GM23338 (cell line): Measurements from ENCODE around the gene DNAJC13. TPM values are rescaled to one million over a fixed set of nuclear protein-coding genes. Genes with fewer than 3 reads are reported as not detected.

Source experiments
- ATAC-seq: fragments of 200-7000 bp; cut with Tn5 transposase; 3 replicates; pipeline ENCODE4 v1.9.1; 2020
- DNase-seq: peaks from one replicate; pipeline ENCODE4 v3.0.0-alpha.2; 2015; ENCODE audit warnings: low spot score
- H2AFZ ChIP-seq: fragments of 200-600 bp; sonication (generic); 2 replicates; pipeline ENCODE4 v1.8.0; 2016; ENCODE audit warnings: antibody characterized with exemption, mild to moderate bottlenecking, moderate library complexity
- H3F3A ChIP-seq: fragments of 200-600 bp; sonication (generic); replicated peaks from 2 replicates; pipeline ENCODE4 v1.8.0; 2017; ENCODE audit warnings: antibody characterized with exemption, mixed run types, low read depth
- H3K27ac ChIP-seq: fragments of 200-600 bp; sonication (generic); 2 replicates; pipeline ENCODE4 v1.6.1; 2016; ENCODE audit warnings: low read depth
- H3K27me3 ChIP-seq: fragments of 200-600 bp; sonication (generic); 2 replicates; pipeline ENCODE4 v1.8.0; 2016; ENCODE audit warnings: mild to moderate bottlenecking, mixed run types, moderate library complexity; ENCODE audit not compliant: insufficient read depth
- H3K36me3 ChIP-seq: fragments of 200-600 bp; sonication (generic); 2 replicates; pipeline ENCODE4 v1.8.0; 2016; ENCODE audit warnings: mild to moderate bottlenecking; ENCODE audit not compliant: insufficient read depth
- H3K4me1 ChIP-seq: fragments of 200-600 bp; sonication (generic); 2 replicates; pipeline ENCODE4 v1.8.0; 2016; ENCODE audit warnings: mild to moderate bottlenecking, moderate library complexity; ENCODE audit not compliant: insufficient read depth
- H3K4me2 ChIP-seq: fragments of 200-600 bp; sonication (generic); 2 replicates; pipeline ENCODE4 v1.7.1; 2017; ENCODE audit warnings: mixed run types
- H3K4me3 ChIP-seq: fragments of 200-600 bp; sonication (generic); 2 replicates; pipeline ENCODE4 v1.6.1; 2016; ENCODE audit warnings: mixed run types
- H3K79me2 ChIP-seq: fragments of 200-600 bp; sonication (generic); replicated peaks from 2 replicates; pipeline ENCODE4 v1.8.0; 2017; ENCODE audit warnings: mild to moderate bottlenecking; ENCODE audit not compliant: insufficient read depth
- H3K9me2 ChIP-seq: fragments of 200-600 bp; sonication (generic); 2 replicates; pipeline ENCODE4 v1.8.0; 2017; ENCODE audit not compliant: insufficient read depth
- H4K20me1 ChIP-seq: fragments of 200-600 bp; sonication (generic); replicated peaks from 2 replicates; pipeline ENCODE4 v1.8.0; 2017; ENCODE audit warnings: mild to moderate bottlenecking; ENCODE audit not compliant: insufficient read depth
- H3K27ac Mint-ChIP-seq: 2 replicates; pipeline ENCODE4 v1.8.0; 2020; ENCODE audit warnings: inconsistent platforms, mild to moderate bottlenecking, moderate library complexity, mixed read lengths
- H3K27me3 Mint-ChIP-seq: 3 replicates; pipeline ENCODE4 v1.8.0; 2022; ENCODE audit warnings: low read depth, mild to moderate bottlenecking, moderate library complexity, mixed read lengths, inconsistent platforms; ENCODE audit not compliant: insufficient read depth, poor library complexity
- H3K36me3 Mint-ChIP-seq: 3 replicates; pipeline ENCODE4 v1.8.0; 2021; ENCODE audit warnings: low read depth, mild to moderate bottlenecking, inconsistent platforms, moderate library complexity, mixed read lengths
- H3K4me1 Mint-ChIP-seq: 3 replicates; pipeline ENCODE4 v1.8.0; 2020; ENCODE audit warnings: mild to moderate bottlenecking, inconsistent platforms, mixed read lengths
- H3K4me3 Mint-ChIP-seq: 3 replicates; pipeline ENCODE4 v1.8.0; 2021; ENCODE audit warnings: moderate library complexity, mild to moderate bottlenecking, inconsistent platforms, mixed read lengths
- H3K9me3 Mint-ChIP-seq: 3 replicates; pipeline ENCODE4 v1.8.0; 2020; ENCODE audit warnings: moderate library complexity, mild to moderate bottlenecking, inconsistent platforms, mixed read lengths
- CREB1 ChIP-seq: fragments of 250-450 bp; sonication (Bioruptor Pico); IDR thresholded peaks from 2 replicates; pipeline ENCODE4 v1.5.0; 2020; ENCODE audit warnings: low read depth, mild to moderate bottlenecking, moderate library complexity
- CTCF ChIP-seq, 2 experiments: fragments of 200-600 bp in 1 of 2; sonication (generic) in 1 of 2; conservative IDR thresholded peaks; 2 replicates each; pipeline versions ENCODE4 v1.5.1 to v1.6.1; 2016 to 2017; ENCODE audit warnings: antibody characterized with exemption in 2 of 2, low read depth in 2 of 2, mild to moderate bottlenecking in 2 of 2, moderate library complexity in 1 of 2
- ETS1 ChIP-seq: IDR thresholded peaks from 2 replicates; pipeline ENCODE4 v1.6.1; 2016; ENCODE audit warnings: antibody characterized with exemption
- EZH2 ChIP-seq: fragments of 200-600 bp; sonication (generic); IDR thresholded peaks from one replicate; pipeline ENCODE4 v1.8.0; 2017; ENCODE audit warnings: antibody characterized with exemption, mild to moderate bottlenecking, low read depth; ENCODE audit not compliant: unreplicated experiment
- EZH2phosphoT487 ChIP-seq: fragments of 200-600 bp; sonication (generic); IDR thresholded peaks from one replicate; pipeline ENCODE4 v1.8.1; 2018; ENCODE audit warnings: antibody characterized with exemption; ENCODE audit not compliant: unreplicated experiment
- JUNB ChIP-seq: IDR thresholded peaks from one replicate; pipeline ENCODE4 v1.6.1; 2016; ENCODE audit warnings: antibody characterized with exemption; ENCODE audit not compliant: unreplicated experiment
- NANOG ChIP-seq: IDR thresholded peaks from 2 replicates; pipeline ENCODE4 v1.6.1; 2016; ENCODE audit warnings: antibody characterized with exemption, borderline replicate concordance
- POLR2AphosphoS5 ChIP-seq: IDR thresholded peaks from 2 replicates; pipeline ENCODE4 v1.6.1; 2016; ENCODE audit warnings: antibody characterized with exemption, low read depth
- REST ChIP-seq: IDR thresholded peaks from one replicate; pipeline ENCODE4 v1.6.1; 2018; ENCODE audit warnings: antibody characterized with exemption; ENCODE audit not compliant: unreplicated experiment
- STAT1 ChIP-seq: IDR thresholded peaks from one replicate; pipeline ENCODE4 v1.6.1; 2016; ENCODE audit warnings: antibody characterized with exemption; ENCODE audit not compliant: unreplicated experiment
- ZNF114 ChIP-seq: fragments of 250-450 bp; sonication (Bioruptor Pico); IDR thresholded peaks from 2 replicates; pipeline ENCODE4 v1.5.0; 2020; ENCODE audit warnings: mild to moderate bottlenecking, moderate library complexity
- ZNF331 ChIP-seq: fragments of 250-450 bp; sonication (Bioruptor Pico); IDR thresholded peaks from 2 replicates; pipeline ENCODE4 v1.5.0; 2020; ENCODE audit warnings: low read depth, mild to moderate bottlenecking, moderate library complexity
- ZNF462 ChIP-seq: fragments of 250-450 bp; sonication (Bioruptor Pico); IDR thresholded peaks from 2 replicates; pipeline ENCODE4 v1.5.0; 2020; ENCODE audit warnings: mild to moderate bottlenecking, moderate library complexity
- polyA plus RNA-seq: library from polyadenylated mRNA; unstranded; fragments of >200 nt; fragmentation: Nextera tagmentation; extraction: Ambion mirVana; gene quantifications from 2 replicates; pipeline ENCODE4 v1.2.1, GENCODE V29; 2016
- total RNA-seq: library from RNA; depleted of rRNA; stranded (reverse); fragments of >200 nt; shearing (Covaris generic); gene quantifications from 2 replicates; pipeline ENCODE4 v1.2.3, GENCODE V29; 2014

DNAJC13 gene
- total and polyA plus RNA-seq, 2 experiments from 2014 or later, result 8.3 to 33.6 TPM

GRCh38 chr3:132456136-132456535, 38.8 kb downstream of the DNAJC13 start:
- no peak overlapping the region for H3K4me3 Mint-ChIP-seq
- H3K36me3 Mint-ChIP-seq, result peaks cover 49% of the 10 kb centered on the region
- H3K4me3 ChIP-seq, result no peak overlapping the region
- no peaks in the 10 kb centered on the region for H3K79me2 ChIP-seq
- TF ChIP-seq STAT1 (no peak), JUNB (no peak), EZH2 (no peak), EZH2phosphoT487 (no peak), CREB1 (no peak), POLR2AphosphoS5 (no peak), ETS1 (no peak), CTCF (conservative IDR thresholded peaks at IDR 0.05; ENCODE audit: low read depth in 2 of 2) (no peak), ZNF331 (CRISPR knock-in tag) (no peak), ZNF462 (CRISPR knock-in tag) (no peak), ZNF114 (no peak), REST (no peak), NANOG (no peak)
- H3K9me2 ChIP-seq, result no peaks in the 10 kb centered on the region
- no peaks in the 10 kb centered on the region for H4K20me1 ChIP-seq
- DNase-seq (no peak), ATAC-seq (no peak)
- no peak overlapping the region for H3K27ac ChIP-seq
- no peak overlapping the region for H3K4me2 ChIP-seq
- no peak overlapping the region for H3K27ac Mint-ChIP-seq
- no peaks in the 10 kb centered on the region for H3F3A ChIP-seq
- no peaks in the 10 kb centered on the region for H3K27me3 ChIP-seq
- no peaks in the 10 kb centered on the region for H3K9me3 Mint-ChIP-seq
- H2AFZ ChIP-seq, result no peak overlapping the region
- H3K4me1 Mint-ChIP-seq, result no peaks in the 10 kb centered on the region
- peaks cover 37% of the 10 kb centered on the region for H3K36me3 ChIP-seq
- H3K27me3 Mint-ChIP-seq, result no peaks in the 10 kb centered on the region
- no peaks in the 10 kb centered on the region for H3K4me1 ChIP-seq
